OCI-LY7 (cell line): ENCODE data around the gene MACO1. TPM values are rescaled to one million over a fixed set of nuclear protein-coding genes. Genes with fewer than 3 reads are reported as not detected.

Experiments
- BruUV-seq: library from RNA; stranded (reverse); fragments of 400-500 nt; replicated peaks from 2 replicates; lab custom pipeline; 2021; lab: Mats Ljungman, UMichigan
- CTCF ChIA-PET: fragments of 300-600 bp; sonication (Branson Sonifier 250); formaldehyde crosslinking; loops from one replicate; lab custom pipeline; 2022; ENCODE audit warnings: antibody characterized with exemption; ENCODE audit not compliant: unreplicated experiment; lab: Charles Lee
- POLR2A ChIA-PET: fragments of 300-600 bp; sonication (Branson Sonifier 250); formaldehyde crosslinking; loops from one replicate; lab custom pipeline; 2022; ENCODE audit warnings: antibody characterized with exemption; lab: Charles Lee
- DNase-seq: peaks from one replicate; pipeline ENCODE4 v3.0.0-alpha.2; 2015; ENCODE audit warnings: low spot score
- H2AFZ ChIP-seq: fragments of 200-600 bp; sonication (generic), shearing (Covaris generic); 2 replicates; pipeline ENCODE4 v1.6.1; 2014; ENCODE audit warnings: mild to moderate bottlenecking, antibody characterized with exemption, low read length, moderate library complexity
- H3K27ac ChIP-seq: fragments of 200-600 bp; sonication (generic); 2 replicates; pipeline ENCODE4 v1.5.1; 2014; ENCODE audit warnings: mixed run types, low read depth, mild to moderate bottlenecking, moderate library complexity, low read length, inconsistent platforms; ENCODE audit not compliant: poor library complexity, severe bottlenecking
- H3K36me3 ChIP-seq: fragments of 200-600 bp; sonication (generic); 2 replicates; pipeline ENCODE4 v1.6.1; 2014; ENCODE audit warnings: mild to moderate bottlenecking, antibody characterized with exemption, low read length, moderate library complexity, mixed read lengths; ENCODE audit not compliant: insufficient read depth
- H3K4me1 ChIP-seq: fragments of 200-600 bp; sonication (generic); 2 replicates; pipeline ENCODE4 v1.5.1; 2014; ENCODE audit warnings: mild to moderate bottlenecking, low read length; ENCODE audit not compliant: insufficient read depth, poor library complexity, severe bottlenecking
- H3K4me2 ChIP-seq: fragments of 200-600 bp; sonication (generic); 2 replicates; pipeline ENCODE4 v1.6.1; 2014; ENCODE audit warnings: mild to moderate bottlenecking, low read length
- H3K4me3 ChIP-seq: fragments of 200-600 bp; sonication (generic); 2 replicates; pipeline ENCODE4 v1.5.1; 2014; ENCODE audit warnings: mild to moderate bottlenecking, low read depth, low read length; ENCODE audit not compliant: poor library complexity, severe bottlenecking
- H3K79me2 ChIP-seq: fragments of 200-600 bp; sonication (generic); 2 replicates; pipeline ENCODE4 v1.6.1; 2016; ENCODE audit warnings: low read depth, mild to moderate bottlenecking, low read length, moderate library complexity, mixed read lengths; ENCODE audit not compliant: insufficient read depth
- H3K9me2 ChIP-seq: fragments of 200-600 bp; sonication (generic); 2 replicates; pipeline ENCODE4 v1.6.1; 2016; ENCODE audit warnings: mild to moderate bottlenecking, low read length, mixed read lengths; ENCODE audit not compliant: insufficient read depth
- H3K9me3 ChIP-seq: fragments of 200-600 bp; sonication (generic); 2 replicates; pipeline ENCODE4 v1.6.1; 2014; ENCODE audit warnings: mild to moderate bottlenecking, mixed run types, low read length, mixed read lengths
- H4K20me1 ChIP-seq: fragments of 200-600 bp; sonication (generic); 2 replicates; pipeline ENCODE4 v1.6.1; 2014; ENCODE audit warnings: mild to moderate bottlenecking, antibody characterized with exemption, low read length, moderate library complexity, mixed read lengths; ENCODE audit not compliant: insufficient read depth
- EZH2phosphoT487 ChIP-seq: fragments of 200-600 bp; sonication (generic); IDR thresholded peaks from 2 replicates; pipeline ENCODE4 v1.6.1; 2018; ENCODE audit warnings: low read depth, borderline replicate concordance, mild to moderate bottlenecking, mixed run types, antibody characterized with exemption, low read length, moderate library complexity, mixed read lengths
- intact Hi-C: fragments of 100-400 bp; cut with micrococcal nuclease; formaldehyde crosslinking; loops from one replicate; pipeline ENCODE4 v1.10.0; 2022; ENCODE audit not compliant: unreplicated experiment
- total RNA-seq, 2 experiments: library from RNA; depleted of rRNA in 1 of 2; stranded (reverse); fragments of >200 nt in 1 of 2; shearing (Covaris generic) in 1 of 2; gene quantifications; 2 replicates each; pipeline ENCODE4 v1.2.3, GENCODE V29; 2014 to 2022
- TF ChIP-seq, protein P1 (sequence below): fragments of 200-600 bp; sonication (generic); conservative IDR thresholded peaks from 2 replicates; pipeline ENCODE4 v1.5.1; 2014; ENCODE audit warnings: mild to moderate bottlenecking, antibody characterized with exemption, low read length, moderate library complexity, mixed read lengths

Gene MACO1
- total RNA-seq, 2 experiments from 2014 or later: 11.8 to 18.6 TPM

DNA sequence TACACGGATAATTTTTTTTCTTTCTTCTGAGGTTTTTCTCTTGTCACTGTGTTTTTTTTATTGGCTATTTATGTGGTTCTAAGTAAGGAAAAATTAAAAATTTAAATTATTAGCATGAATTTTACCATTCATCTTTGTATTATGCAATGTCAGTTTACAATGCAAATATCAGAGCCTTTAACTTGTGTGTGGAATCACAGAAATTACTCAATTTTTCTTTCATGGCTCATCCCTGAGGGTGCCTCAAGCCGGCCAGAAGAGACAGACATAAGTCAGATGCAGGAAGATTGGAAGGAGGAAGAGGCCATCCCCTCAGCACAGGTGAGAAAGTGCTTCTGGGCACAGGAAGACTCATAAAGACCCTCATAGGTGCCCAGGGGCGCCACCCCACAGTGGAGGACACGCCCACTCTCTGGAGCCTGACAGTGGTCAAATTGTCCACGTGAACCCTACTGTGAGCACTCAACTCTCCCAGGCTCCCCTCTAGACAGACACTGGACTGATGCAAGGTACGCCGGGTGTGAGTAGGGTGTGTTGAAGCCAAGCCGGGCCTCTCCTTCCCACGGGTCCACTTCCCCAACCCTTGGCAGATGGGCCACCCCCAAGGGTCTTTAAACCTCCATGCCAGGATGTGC lies 103.2 kb downstream of the MACO1 start:
- POLR2A ChIA-PET: no interaction called here
- no peaks in the 10 kb centered on the region for H3K36me3 ChIP-seq
- H4K20me1 ChIP-seq: no peaks in the 10 kb centered on the region
- TF ChIP-seq, protein P1, sequence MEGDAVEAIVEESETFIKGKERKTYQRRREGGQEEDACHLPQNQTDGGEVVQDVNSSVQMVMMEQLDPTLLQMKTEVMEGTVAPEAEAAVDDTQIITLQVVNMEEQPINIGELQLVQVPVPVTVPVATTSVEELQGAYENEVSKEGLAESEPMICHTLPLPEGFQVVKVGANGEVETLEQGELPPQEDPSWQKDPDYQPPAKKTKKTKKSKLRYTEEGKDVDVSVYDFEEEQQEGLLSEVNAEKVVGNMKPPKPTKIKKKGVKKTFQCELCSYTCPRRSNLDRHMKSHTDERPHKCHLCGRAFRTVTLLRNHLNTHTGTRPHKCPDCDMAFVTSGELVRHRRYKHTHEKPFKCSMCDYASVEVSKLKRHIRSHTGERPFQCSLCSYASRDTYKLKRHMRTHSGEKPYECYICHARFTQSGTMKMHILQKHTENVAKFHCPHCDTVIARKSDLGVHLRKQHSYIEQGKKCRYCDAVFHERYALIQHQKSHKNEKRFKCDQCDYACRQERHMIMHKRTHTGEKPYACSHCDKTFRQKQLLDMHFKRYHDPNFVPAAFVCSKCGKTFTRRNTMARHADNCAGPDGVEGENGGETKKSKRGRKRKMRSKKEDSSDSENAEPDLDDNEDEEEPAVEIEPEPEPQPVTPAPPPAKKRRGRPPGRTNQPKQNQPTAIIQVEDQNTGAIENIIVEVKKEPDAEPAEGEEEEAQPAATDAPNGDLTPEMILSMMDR: no peak
- no peak for TF ChIP-seq EZH2phosphoT487
- no TSS peak for BruUV-seq
- no peaks in the 10 kb centered on the region for H3K79me2 ChIP-seq
- H3K9me2 ChIP-seq: no peaks in the 10 kb centered on the region
- CTCF ChIA-PET: no interaction called here
- no peaks in the 10 kb centered on the region for H3K9me3 ChIP-seq
- intact Hi-C loops: no loop called here
- H3K4me3 ChIP-seq: no peak overlapping the region
- no peak for DNase-seq
- peaks cover 6% of the 10 kb centered on the region for H3K4me1 ChIP-seq
- H2AFZ ChIP-seq: no peak overlapping the region
- no peak overlapping the region for H3K27ac ChIP-seq
- no peak overlapping the region for H3K4me2 ChIP-seq

DNA sequence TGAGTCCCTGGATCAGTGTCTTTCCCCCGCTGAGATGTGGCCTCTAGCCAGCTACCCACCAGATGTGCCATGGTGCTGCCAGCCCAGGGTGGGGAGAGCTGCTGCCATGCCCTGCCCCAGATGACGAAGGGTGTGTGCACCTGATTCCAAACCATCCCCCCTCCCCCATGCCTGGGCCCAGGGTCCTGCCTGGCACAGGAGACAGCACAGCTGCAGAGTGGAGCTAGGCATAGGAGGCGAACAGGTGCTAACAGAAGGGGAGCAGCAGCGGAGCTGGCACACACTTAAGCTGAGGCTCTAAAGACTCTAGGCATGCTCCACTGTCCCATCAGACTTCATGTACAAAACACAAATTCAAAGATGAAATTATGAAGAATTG lies 103.7 kb downstream of the MACO1 start:
- Histone ChIP-seq H2AFZ (no peak overlapping the region), H3K4me2 (no peak overlapping the region), H4K20me1 (no peaks in the 10 kb centered on the region), H3K9me2 (no peaks in the 10 kb centered on the region), H3K27ac (no peak overlapping the region), H3K4me1 (peaks cover 6% of the 10 kb centered on the region), H3K36me3 (no peaks in the 10 kb centered on the region), H3K9me3 (no peaks in the 10 kb centered on the region), H3K4me3 (no peak overlapping the region), H3K79me2 (no peaks in the 10 kb centered on the region)
- DNase-seq: no peak
- ChIA-PET CTCF (no interaction called here), POLR2A (no interaction called here)
- intact Hi-C loops: no loop called here
- no TSS peak for BruUV-seq
- TF ChIP-seq, protein P1: no peak
- TF ChIP-seq EZH2phosphoT487: no peak

DNA sequence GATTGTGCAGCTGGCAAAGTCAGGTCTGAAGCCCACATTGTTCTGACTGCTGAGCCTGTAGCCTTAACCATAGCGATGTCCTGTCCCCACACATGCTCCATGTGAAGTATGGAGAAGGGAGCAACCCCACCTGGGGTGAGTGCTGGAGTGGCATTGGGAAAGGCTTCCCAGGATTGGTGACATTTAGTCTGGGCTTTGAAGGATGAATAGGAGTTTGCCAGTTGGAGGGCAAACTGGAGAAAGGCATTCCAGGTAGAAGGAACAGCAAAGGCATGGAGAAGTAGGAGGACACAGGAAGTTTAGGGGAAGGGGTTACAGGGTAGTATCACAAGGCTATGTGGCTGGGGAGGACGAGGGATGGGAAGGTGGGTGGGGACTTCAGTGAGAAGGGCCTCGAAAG lies 105.4 kb downstream of the MACO1 start:
- BruUV-seq: no TSS peak
- TF ChIP-seq, protein P1: no peak
- TF ChIP-seq EZH2phosphoT487: no peak
- Histone ChIP-seq H2AFZ (no peak overlapping the region; the same call in 1 of the 2 replicates), H4K20me1 (no peaks in the 10 kb centered on the region), H3K9me2 (no peaks in the 10 kb centered on the region), H3K27ac (no peak overlapping the region), H3K4me1 (peaks cover 6% of the 10 kb centered on the region), H3K79me2 (no peaks in the 10 kb centered on the region), H3K36me3 (no peaks in the 10 kb centered on the region), H3K9me3 (no peaks in the 10 kb centered on the region), H3K4me3 (no peak overlapping the region), H3K4me2 (no peak overlapping the region)
- DNase-seq: no peak
- intact Hi-C loops: no loop called here
- ChIA-PET POLR2A (no interaction called here), CTCF (no interaction called here)
